Stimulated activated CD8-positive, alpha-beta memory T cell treated with anti-CD3 and anti-CD28 coated beads, Interleukin-7, amount 100 ng/mL, for 48 hours (primary cell): Measurements from ENCODE around the gene CALN1.

ENCODE experiments used
- DNase-seq, 2 donors: peaks; one replicate each; pipeline ENCODE4 v3.0.0-alpha.2; 2020; ENCODE audit warnings: low read depth in 1 of 2; ENCODE audit errors: extremely low read depth in 1 of 2

CALN1 gene

DNA sequence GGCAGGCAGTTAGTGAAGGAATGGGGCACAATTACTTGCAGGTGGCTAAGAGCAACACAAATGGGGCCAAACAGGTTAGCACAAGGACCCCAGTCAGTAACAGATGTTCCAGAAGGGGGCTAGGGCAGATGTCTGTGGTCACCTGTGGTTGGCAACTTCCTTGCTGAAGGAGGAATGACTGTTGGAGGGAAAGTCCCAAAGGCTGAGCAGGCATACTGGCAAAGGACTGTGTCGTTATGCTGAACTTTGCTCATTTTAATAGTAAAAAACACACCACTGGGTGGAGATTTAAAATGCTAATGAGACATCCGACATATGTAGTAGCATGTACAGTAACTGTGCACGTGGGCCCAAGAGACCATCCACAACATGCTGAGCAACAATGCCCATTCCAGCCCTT lies 511.6 kb downstream of the CALN1 start:
- no peak for DNase-seq

- DNase-seq = no peak
Observed at GRCh38 chr7:71896535-71896934, 515.6 kb downstream of the CALN1 start.

DNA sequence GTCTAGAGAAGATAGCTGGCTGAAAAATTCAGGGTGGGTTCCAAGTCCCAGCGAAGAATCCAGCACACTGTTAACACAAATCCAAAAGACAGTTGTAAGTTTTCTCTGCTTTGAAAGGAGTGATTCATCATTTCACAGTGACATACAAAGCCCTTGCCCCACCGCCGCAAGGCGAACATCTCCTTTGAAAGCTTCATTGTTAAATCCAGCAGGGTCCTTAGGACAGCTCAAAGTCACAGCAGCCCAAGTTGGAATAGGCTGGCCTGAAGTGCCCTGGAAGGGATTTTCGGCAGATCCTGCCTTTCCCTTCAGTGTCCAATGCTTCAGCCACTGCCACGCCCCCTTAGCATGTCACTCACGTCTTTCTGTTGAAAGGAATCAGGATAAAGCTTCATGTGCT lies 526.1 kb downstream of the CALN1 start:
- no peak for DNase-seq

DNA sequence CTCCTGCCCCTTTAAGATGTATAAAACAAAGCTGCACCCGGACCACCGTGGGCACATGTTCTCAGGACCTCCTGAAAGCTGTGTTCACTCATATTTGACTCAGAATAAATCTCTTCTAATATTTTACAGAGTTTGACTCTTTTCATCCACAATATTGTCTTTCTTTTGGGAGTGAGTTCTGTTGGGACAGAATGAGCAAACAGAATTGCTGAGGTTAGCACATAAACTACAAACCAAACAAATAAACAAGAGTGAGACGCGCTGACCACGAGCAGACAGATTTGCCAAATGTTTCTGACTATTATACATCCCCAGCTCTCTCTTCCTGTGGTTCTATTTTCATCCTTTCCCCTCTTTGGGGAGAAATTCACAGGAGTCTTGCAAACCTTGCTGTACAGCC lies 526.7 kb downstream of the CALN1 start:
- DNase-seq = no peak

GRCh38 chr7:71883415-71883814 lies 528.7 kb downstream of the CALN1 start:
- no peak for DNase-seq

DNA sequence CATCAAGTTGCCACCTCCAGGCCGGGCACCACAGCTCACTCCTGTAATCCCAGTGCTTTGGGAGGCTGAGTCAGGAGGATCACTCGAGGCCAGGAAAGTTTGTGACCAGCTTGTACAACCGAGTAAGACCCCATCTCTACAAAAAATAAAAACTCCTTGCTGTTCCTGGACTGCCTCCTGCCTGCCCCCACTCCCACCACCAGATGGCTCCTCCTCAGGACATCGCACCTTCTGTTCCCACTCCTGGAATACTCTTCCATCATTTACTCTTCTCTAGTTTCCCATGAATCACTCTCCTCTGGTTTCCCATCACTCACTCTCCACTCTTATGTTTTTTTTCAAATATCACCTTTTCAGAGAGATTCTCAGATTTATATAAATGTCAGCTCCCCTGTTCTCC lies 540.7 kb downstream of the CALN1 start:
- DNase-seq = no peak

- DNase-seq = no peak
Observed at GRCh38 chr7:71870812-71871211, 541.3 kb downstream of the CALN1 start.

- no peak for DNase-seq
Observed at GRCh38 chr7:71868797-71869196, 543.3 kb downstream of the CALN1 start.

DNA sequence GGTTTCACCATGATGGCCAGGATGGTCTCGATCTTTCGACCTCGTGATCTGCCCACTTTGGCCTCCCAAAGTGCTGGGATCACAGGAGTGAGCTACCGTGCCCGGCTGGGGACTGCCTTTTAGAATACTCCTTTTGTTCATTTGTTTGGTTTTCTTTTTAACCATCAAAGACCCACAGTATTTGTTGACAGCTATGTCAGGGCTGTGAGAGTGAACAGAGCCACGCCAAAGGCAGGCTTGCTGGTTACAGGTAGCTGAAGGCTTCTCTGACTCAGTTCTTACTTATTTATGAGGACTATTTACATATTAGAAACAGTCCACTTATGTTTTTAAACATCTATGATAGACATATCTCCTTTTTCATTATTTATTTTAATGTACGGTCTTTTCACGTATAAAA lies 544.5 kb downstream of the CALN1 start:
- DNase-seq = no peak

GRCh38 chr7:71865172-71865571 lies 547.0 kb downstream of the CALN1 start:
- no peak for DNase-seq

DNA sequence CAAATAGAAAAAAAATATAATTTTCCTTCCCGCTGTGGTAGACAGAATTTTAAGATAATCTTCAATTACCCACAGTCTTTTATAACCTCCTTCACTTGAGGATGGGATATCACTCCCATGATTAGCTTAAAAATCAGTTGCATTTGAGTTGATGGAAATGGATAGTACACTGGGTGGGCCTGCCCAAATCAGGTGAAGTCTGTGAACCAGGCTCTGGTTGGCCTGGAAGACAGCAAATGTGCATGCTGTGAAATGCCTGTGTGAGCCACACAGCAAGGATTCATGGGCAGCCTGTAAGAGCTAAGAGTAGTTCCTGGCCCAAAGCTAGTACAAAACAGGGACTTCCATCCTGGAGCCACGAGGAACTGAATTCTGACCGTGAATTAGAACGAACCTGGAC lies 548.0 kb downstream of the CALN1 start:
- DNase-seq = no peak

GRCh38 chr7:71860572-71860971 lies 551.6 kb downstream of the CALN1 start:
- no peak for DNase-seq

DNA sequence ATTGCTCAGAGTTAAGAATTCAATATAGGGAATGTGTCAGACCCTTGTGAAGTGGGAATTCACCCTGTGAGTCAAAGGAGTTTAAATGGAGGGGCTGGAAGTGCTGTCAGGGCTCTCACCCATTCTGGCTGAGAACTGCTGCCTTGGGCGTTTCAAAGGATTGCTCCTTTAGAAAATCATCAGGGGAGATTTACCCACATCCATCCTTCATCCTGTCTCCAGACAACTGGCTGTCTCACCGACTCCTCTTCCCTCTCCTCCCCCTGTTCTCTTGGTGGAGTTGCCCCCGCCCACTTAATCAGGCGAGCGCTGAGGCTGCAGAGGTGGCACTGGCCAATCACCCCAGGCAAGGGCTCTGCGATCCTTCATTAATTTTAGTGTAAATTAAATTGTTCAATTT lies 554.8 kb downstream of the CALN1 start:
- DNase-seq = no peak

DNA sequence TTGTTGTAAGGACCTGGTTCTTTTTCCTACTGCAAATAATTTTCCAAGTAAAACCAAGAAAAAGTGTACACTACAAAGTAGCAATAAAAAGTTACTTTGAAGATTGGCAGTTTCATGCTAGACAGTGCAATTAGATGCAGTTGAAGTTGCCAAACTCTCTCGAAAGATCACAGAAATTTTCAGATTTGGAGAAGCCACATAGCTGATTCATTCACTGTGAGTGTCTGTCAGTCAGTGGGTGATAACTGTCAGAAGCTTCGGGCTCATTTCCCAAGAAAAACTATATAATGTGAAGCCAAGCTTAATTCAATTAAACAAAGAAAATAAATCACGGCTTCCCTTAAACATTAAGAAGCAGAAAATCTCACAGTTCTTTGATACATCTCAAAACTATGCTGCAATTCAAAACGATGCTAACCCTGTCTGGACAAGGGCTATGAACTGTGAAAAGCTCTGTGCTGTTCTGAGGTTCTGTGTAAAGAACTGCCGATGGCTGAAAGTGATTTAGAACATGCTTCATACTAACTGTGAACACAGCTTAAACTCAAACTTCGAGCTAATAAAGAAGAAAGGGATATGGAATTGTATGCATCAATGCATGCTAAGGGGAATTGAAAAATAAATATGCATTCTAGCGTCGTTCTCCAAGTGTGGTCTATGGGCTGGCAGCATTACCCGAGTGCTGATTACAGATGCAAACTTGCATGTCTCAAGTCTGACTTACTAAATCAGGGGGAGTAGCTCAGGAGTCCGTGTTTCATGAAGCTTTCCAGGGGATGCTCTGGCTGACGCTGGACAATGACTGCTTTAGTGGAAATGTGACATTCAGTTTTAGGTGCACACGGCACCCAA lies 557.4 kb downstream of the CALN1 start:
- DNase-seq = no peak

DNA sequence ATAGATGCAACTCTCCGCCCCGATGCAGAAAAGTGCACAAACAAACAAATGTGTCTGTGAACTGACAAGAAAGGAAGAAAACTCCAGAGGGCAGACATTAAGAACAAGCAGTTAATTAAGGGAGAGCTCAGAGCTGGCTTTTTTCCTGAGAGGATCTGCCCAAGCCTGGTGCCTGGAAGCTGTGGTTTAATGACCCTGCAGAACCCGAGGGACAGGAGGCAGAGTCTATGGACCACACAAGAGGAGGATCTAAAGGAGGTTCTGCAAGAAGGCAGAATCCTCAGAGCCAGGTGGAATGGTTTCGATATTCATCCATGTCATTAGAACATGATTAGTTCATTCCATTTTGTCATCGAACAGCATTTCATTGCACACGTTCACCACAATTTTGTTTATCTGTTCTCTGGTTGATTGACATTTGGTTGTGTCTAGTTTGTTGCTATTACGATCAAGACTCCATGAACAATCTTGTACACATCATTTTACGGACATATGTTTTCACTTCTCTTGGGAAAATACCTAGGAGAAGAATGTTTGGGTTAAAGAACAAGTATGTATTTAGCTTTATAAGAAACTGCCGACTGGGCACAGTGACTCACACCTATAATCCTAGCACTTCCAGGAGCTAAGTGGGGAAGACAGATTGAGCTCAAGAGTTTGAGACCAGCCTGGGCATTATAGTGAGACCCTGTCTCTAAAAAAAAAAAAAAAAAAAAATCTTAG lies 560.2 kb downstream of the CALN1 start:
- DNase-seq = no peak

DNA sequence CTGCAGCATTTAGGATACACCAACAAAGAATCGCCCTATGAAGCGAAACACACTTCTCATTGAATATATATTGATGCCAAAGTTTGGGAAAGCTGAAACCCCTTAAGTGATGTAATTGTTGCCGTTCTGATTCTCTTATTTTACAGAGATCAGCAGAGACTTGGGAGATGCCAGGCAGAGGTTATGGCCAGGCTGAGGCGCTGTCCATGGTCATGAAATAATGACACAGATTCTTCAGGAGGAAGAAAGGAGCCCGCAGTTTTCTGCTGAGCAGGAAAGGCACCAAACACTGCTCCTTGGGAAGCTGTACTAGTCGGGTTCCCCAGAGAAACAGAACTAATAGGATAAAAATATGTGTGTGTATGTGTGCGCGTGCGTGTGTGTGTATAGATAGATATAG lies 566.0 kb downstream of the CALN1 start:
- DNase-seq = no peak

DNA sequence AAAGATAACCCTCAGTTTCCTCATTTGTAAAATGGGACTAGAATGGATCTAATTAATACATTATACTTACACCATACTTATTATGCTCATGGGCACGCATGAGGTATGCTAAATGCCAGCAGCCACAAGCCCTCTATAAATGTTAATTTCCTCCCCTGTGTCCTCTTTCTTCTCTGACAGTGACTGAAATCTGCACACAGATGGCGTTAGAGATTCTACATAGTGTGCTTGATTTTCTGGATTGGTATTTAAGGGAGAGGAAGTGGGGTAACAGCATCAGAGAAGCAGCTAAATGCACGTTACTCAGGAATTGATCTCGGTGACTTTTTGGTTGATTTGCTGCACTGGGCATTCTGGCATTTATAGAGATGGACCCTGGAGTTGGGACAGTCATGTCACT lies 568.5 kb downstream of the CALN1 start:
- no peak for DNase-seq

GRCh38 chr7:71842786-71843185 lies 569.4 kb downstream of the CALN1 start:
- DNase-seq = no peak

GRCh38 chr7:71842381-71842780 lies 569.8 kb downstream of the CALN1 start:
- DNase-seq = no peak

DNA sequence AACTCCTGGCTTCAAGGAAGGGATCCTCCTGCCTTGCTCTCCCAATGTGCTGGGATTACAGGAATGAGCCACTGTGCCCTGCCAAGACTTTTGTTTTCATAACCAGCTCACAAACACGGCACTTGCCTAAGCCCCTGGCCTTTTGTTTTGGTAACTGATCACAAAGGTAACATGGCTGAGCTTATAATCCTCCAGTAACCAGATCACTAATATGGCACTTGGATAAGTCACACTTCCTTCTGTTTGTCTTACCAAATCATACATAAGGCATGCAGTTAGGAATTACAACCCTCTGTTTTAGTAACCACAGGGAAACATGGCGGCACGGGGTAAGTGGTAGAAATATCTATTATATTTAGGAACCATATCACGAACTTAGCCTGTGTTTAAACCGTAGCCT lies 577.1 kb downstream of the CALN1 start:
- DNase-seq = no peak

GRCh38 chr7:71829515-71829914 lies 582.6 kb downstream of the CALN1 start:
- no peak for DNase-seq

DNA sequence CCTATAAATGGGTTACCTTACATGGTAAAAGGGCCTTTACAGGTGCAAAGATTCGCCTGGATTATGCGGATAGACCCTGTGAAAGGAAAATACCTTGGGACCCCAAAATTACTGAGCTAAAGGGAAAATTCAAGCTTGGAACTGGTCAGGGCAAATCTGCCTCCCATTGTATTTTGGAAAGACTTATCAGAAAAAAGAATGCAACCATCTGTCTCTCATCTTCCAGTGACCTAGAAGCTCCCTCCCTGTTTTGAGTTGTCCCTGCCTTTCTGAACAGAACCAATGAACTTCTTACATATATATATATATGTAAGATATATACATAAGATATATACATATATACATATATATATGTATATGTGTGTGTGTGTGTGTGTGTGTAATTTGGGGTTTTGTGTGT lies 583.8 kb downstream of the CALN1 start:
- no peak for DNase-seq
